SK-N-SH treated with all-trans-retinoic acid at 6 μM for 48 hours (cell line): ENCODE measurements around the gene GSDMA.

Source experiments
- ATAC-seq: fragments of 200-7000 bp; cut with Tn5 transposase; 3 replicates; pipeline ENCODE4 v1.9.1; 2020; ENCODE audit warnings: mild to moderate bottlenecking, moderate library complexity
- ARNTL ChIP-seq: fragments of 450-650 bp; formaldehyde crosslinking; IDR thresholded peaks from 2 replicates; pipeline ENCODE4 v1.5.0; 2020; ENCODE audit warnings: low read depth, mild to moderate bottlenecking, moderate library complexity, borderline replicate concordance
- BACH2 ChIP-seq: fragments of 250-450 bp; sonication (Bioruptor Pico); IDR thresholded peaks from 2 replicates; pipeline ENCODE4 v1.9.0; 2021; ENCODE audit warnings: mild to moderate bottlenecking, borderline replicate concordance
- CREB5 ChIP-seq: fragments of 250-450 bp; sonication (Bioruptor Pico); IDR thresholded peaks from 2 replicates; pipeline ENCODE4 v1.5.1; 2020; ENCODE audit warnings: low read depth, mild to moderate bottlenecking, moderate library complexity
- CSDC2 ChIP-seq: fragments of 250-450 bp; sonication (Bioruptor Pico); IDR thresholded peaks from 2 replicates; pipeline ENCODE4 v1.5.0; 2020; ENCODE audit warnings: mild to moderate bottlenecking, moderate library complexity
- ESRRG ChIP-seq: fragments of 250-450 bp; sonication (Bioruptor Pico); IDR thresholded peaks from 2 replicates; pipeline ENCODE4 v1.6.1; 2021; ENCODE audit warnings: mild to moderate bottlenecking
- ISL1 ChIP-seq: fragments of 250-450 bp; sonication (Bioruptor Pico); IDR thresholded peaks from 2 replicates; pipeline ENCODE4 v2.1.2; 2022; ENCODE audit warnings: mild to moderate bottlenecking, moderate library complexity
- OSR1 ChIP-seq: fragments of 250-450 bp; sonication (Bioruptor Pico); IDR thresholded peaks from 2 replicates; pipeline ENCODE4 v1.8.0; 2022; ENCODE audit warnings: moderate library complexity, mild to moderate bottlenecking, inconsistent platforms
- PATZ1 ChIP-seq: fragments of 250-450 bp; sonication (Bioruptor Pico); IDR thresholded peaks from 2 replicates; pipeline ENCODE4 v1.8.0; 2020; ENCODE audit warnings: mild to moderate bottlenecking, moderate library complexity, borderline replicate concordance
- POU6F1 ChIP-seq: fragments of 250-450 bp; sonication (Bioruptor Pico); IDR thresholded peaks from 2 replicates; pipeline ENCODE4 v1.8.0; 2021; ENCODE audit warnings: low read depth, mild to moderate bottlenecking, moderate library complexity, borderline replicate concordance
- RARB ChIP-seq: fragments of 250-450 bp; sonication (Bioruptor Pico); IDR thresholded peaks from 2 replicates; pipeline ENCODE4 v1.8.0; 2021; ENCODE audit warnings: mild to moderate bottlenecking, moderate library complexity
- SNAI2 ChIP-seq: fragments of 250-450 bp; sonication (Bioruptor Pico); IDR thresholded peaks from 2 replicates; pipeline ENCODE4 v1.5.0; 2020; ENCODE audit warnings: mild to moderate bottlenecking, moderate library complexity
- TCF4 ChIP-seq: fragments of 250-450 bp; sonication (Bioruptor Pico); IDR thresholded peaks from 2 replicates; pipeline ENCODE4 v1.8.0; 2021; ENCODE audit warnings: mild to moderate bottlenecking, moderate library complexity, borderline replicate concordance
- TOX ChIP-seq: fragments of 250-450 bp; sonication (Bioruptor Pico); IDR thresholded peaks from 2 replicates; pipeline ENCODE4 v1.8.0; 2021; ENCODE audit warnings: mild to moderate bottlenecking, moderate library complexity, borderline replicate concordance
- TSHZ2 ChIP-seq: fragments of 250-450 bp; sonication (Bioruptor Pico); IDR thresholded peaks from 2 replicates; pipeline ENCODE4 v1.5.0; 2020; ENCODE audit warnings: mild to moderate bottlenecking, moderate library complexity
- ZC3H10 ChIP-seq: fragments of 250-450 bp; sonication (Bioruptor Pico); IDR thresholded peaks from 2 replicates; pipeline ENCODE4 v1.5.1; 2021; ENCODE audit warnings: mild to moderate bottlenecking, moderate library complexity
- ZFP3 ChIP-seq: fragments of 250-450 bp; sonication (Bioruptor Pico); IDR thresholded peaks from 2 replicates; pipeline ENCODE4 v1.5.0; 2020; ENCODE audit warnings: mild to moderate bottlenecking, moderate library complexity
- ZFP30 ChIP-seq: fragments of 450-650 bp; formaldehyde crosslinking; IDR thresholded peaks from 2 replicates; pipeline ENCODE4 v1.5.0; 2022; ENCODE audit warnings: mild to moderate bottlenecking, moderate library complexity
- ZNF565 ChIP-seq: fragments of 450-650 bp; formaldehyde crosslinking; conservative IDR thresholded peaks from 2 replicates; pipeline ENCODE4 v1.5.0; 2020; ENCODE audit warnings: low read depth, mild to moderate bottlenecking, moderate library complexity
- ZNF8 ChIP-seq: fragments of 450-650 bp; formaldehyde crosslinking; IDR thresholded peaks from 2 replicates; pipeline ENCODE4 v1.5.0; 2020; ENCODE audit warnings: mild to moderate bottlenecking, moderate library complexity

The GSDMA gene

GRCh38 chr17:40015005-40015997 is 52.5 kb downstream of the GSDMA start, which contains the start of gene CSF3 (continued):
- no peak for TF ChIP-seq PATZ1 (CRISPR knock-in tag)
- no peak for TF ChIP-seq TCF4 (CRISPR knock-in tag)
- TF ChIP-seq BACH2 (CRISPR knock-in tag) = no peak
- TF ChIP-seq SNAI2 (CRISPR knock-in tag) = no peak
- TF ChIP-seq CREB5 (CRISPR knock-in tag) = no peak
- no peak for TF ChIP-seq ZFP30 (CRISPR knock-in tag)
- TF ChIP-seq ZFP3 = no peak
- no peak for TF ChIP-seq ESRRG (CRISPR knock-in tag)
- no peak for TF ChIP-seq ZNF565
- no peak for TF ChIP-seq OSR1
- no peak for TF ChIP-seq ISL1 (CRISPR knock-in tag)
- TF ChIP-seq ZC3H10 (CRISPR knock-in tag) = no peak
- no peak for TF ChIP-seq TSHZ2 (CRISPR knock-in tag)

- no peak for ATAC-seq
- TF ChIP-seq POU6F1 (CRISPR knock-in tag) (no peak), PATZ1 (CRISPR knock-in tag) (no peak), ZC3H10 (CRISPR knock-in tag) (no peak), TOX (CRISPR knock-in tag) (no peak), ISL1 (CRISPR knock-in tag) (no peak), OSR1 (no peak), RARB (CRISPR knock-in tag) (no peak), CSDC2 (no peak), TCF4 (CRISPR knock-in tag) (no peak), ZNF565 (no peak), ZFP3 (no peak), ARNTL (CRISPR knock-in tag) (no peak), ZNF8 (no peak)
Measured at GRCh38 chr17:40015998-40016985, 53.5 kb downstream of the GSDMA start.
